K562 (cell line): ENCODE data around the gene MKNK2. TPM values are rescaled to one million over a fixed set of nuclear protein-coding genes. Genes with fewer than 3 reads are reported as not detected.

ENCODE experiments used
- EP300 ChIP-seq: IDR thresholded peaks from 2 replicates; pipeline ENCODE4 v1.6.1; 2012; ENCODE audit warnings: low read length, improper control_type of control experiment
- KDM2B ChIP-seq: fragments of 250-450 bp; sonication (Bioruptor Pico); IDR thresholded peaks from 2 replicates; pipeline ENCODE4 v1.8.0; 2021; ENCODE audit warnings: mild to moderate bottlenecking, moderate library complexity
- STAG1 ChIP-seq: sonication (generic); formaldehyde crosslinking; IDR thresholded peaks from 2 replicates; pipeline ENCODE4 v1.5.0; 2020; ENCODE audit warnings: missing genetic modification reagents, borderline replicate concordance
- TCF7L2 ChIP-seq: fragments of 150-350 bp; IDR thresholded peaks from 2 replicates; pipeline ENCODE4 v1.6.1; 2016; ENCODE audit warnings: low read depth, mild to moderate bottlenecking, low read length, moderate library complexity
- ZNF121 ChIP-seq: sonication (generic); formaldehyde crosslinking; conservative IDR thresholded peaks from 2 replicates; pipeline ENCODE4 v1.8.0; 2022; ENCODE audit warnings: missing genetic modification reagents
- ZNF143 ChIP-seq: sonication (generic); formaldehyde crosslinking; IDR thresholded peaks from 2 replicates; pipeline ENCODE4 v1.9.0; 2022; ENCODE audit warnings: mild to moderate bottlenecking, missing genetic modification reagents
- ZNF263 ChIP-seq: sonication (generic); formaldehyde crosslinking; IDR thresholded peaks from 2 replicates; pipeline ENCODE4 v1.8.0; 2022; ENCODE audit warnings: mild to moderate bottlenecking, missing genetic modification reagents, borderline replicate concordance
- polyA plus RNA-seq, 8 experiments: library from polyadenylated mRNA; depleted of rRNA in 4 of 8; stranded (reverse) in 5 of 8; unstranded in 3 of 8; fragments of >200 nt; fragmentation: Nextera tagmentation in 2 of 8; fragmentation: Illumina TruSeq in 1 of 8; extraction: Ambion mirVana in 2 of 8; extraction: Trizol in 1 of 8; gene quantifications; 2 replicates each; pipeline versions ENCODE4 v1.2.1 to v1.2.3, GENCODE V29; 2011 to 2014; ENCODE audit warnings: inconsistent platforms in 1 of 8, missing spikeins in 1 of 8
- total RNA-seq, 7 experiments: library from RNA; depleted of rRNA in 6 of 7; stranded (reverse); fragments of >200 nt in 6 of 7; fragmentation: Illumina TruSeq in 2 of 7; extraction: Trizol in 2 of 7; gene quantifications; 2 replicates each; pipeline versions ENCODE4 v1.2.1 to v1.2.3, GENCODE V29; 2011 to 2021; ENCODE audit warnings: low replicate concordance in 1 of 7
- TF ChIP-seq, protein P1 (sequence below): fragments of 250-450 bp; sonication (Bioruptor Pico); IDR thresholded peaks from 2 replicates; pipeline ENCODE4 v1.8.0; 2021; ENCODE audit warnings: mild to moderate bottlenecking, moderate library complexity
- TF ChIP-seq, protein P2 (sequence below), 2 experiments: fragments of 450-650 bp in 1 of 2; sonication (generic) in 1 of 2; formaldehyde crosslinking in 1 of 2; IDR thresholded peaks; 2 replicates each; pipeline versions ENCODE4 v1.7.1 to v1.9.0; 2016 to 2022; ENCODE audit warnings: inconsistent platforms in 1 of 2, mild to moderate bottlenecking in 1 of 2, missing genetic modification reagents in 1 of 2
- TF ChIP-seq, protein P3 (sequence below): sonication (generic); formaldehyde crosslinking; IDR thresholded peaks from 2 replicates; pipeline ENCODE4 v1.8.1; 2023; ENCODE audit warnings: mild to moderate bottlenecking, missing genetic modification reagents
- TF ChIP-seq, protein P4 (sequence below): fragments of 450-650 bp; IDR thresholded peaks from 2 replicates; pipeline ENCODE4 v1.6.1; 2018; ENCODE audit warnings: mild to moderate bottlenecking, low read depth; ENCODE audit not compliant: partially characterized antibody

Gene MKNK2
- total and polyA plus RNA-seq, 9 of the 15 experiments (the other 6 are each of a cell fraction or from before 2014, with no cell fraction given) = 5.1 to 191 (median 51.9) TPM

DNA sequence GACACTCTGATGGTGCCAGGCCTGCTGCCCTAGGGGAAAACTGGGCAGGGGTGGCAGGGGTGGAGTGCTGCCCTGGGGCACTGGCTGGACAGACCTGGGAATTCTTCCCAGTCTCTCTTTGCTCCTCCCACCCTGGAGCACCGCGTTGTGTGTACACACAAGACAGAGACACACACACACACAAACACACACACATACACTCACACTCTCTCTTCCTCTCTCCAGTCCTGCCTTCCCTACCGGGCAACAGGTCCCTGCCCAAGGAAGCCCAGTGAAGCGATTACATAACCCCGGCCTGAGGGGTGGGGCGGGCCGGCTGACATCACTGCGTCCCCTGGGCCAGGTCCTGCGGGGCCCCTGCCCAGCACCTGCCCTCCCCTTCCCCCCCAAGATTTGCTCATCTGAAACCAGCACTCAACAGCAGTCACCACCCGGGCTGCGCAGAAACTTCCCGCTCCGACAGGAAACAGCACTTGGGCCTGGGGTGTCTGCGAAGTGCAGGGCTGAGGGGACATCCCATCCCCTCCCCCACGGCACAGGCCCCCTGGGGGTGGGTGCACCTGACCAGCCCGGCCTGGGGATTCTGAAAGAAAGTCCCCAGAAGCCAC, 1.2 kb downstream of the MKNK2 start (continued):
- TF ChIP-seq ZNF263 (CRISPR knock-in tag) (peak; percentile 37; the same call in 1 of the 2 replicates), ZNF121 (CRISPR knock-in tag) (0 out of 2 replicates have a peak, but pooled peaks have one; percentile 25), EP300 (no peak), KDM2B (CRISPR knock-in tag) (no peak), TCF7L2 (no peak), STAG1 (no peak), ZNF143 (CRISPR knock-in tag) (no peak)
- TF ChIP-seq, protein P1, sequence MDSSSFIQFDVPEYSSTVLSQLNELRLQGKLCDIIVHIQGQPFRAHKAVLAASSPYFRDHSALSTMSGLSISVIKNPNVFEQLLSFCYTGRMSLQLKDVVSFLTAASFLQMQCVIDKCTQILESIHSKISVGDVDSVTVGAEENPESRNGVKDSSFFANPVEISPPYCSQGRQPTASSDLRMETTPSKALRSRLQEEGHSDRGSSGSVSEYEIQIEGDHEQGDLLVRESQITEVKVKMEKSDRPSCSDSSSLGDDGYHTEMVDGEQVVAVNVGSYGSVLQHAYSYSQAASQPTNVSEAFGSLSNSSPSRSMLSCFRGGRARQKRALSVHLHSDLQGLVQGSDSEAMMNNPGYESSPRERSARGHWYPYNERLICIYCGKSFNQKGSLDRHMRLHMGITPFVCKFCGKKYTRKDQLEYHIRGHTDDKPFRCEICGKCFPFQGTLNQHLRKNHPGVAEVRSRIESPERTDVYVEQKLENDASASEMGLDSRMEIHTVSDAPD (CRISPR knock-in tag) = no peak
- TF ChIP-seq, protein P2, sequence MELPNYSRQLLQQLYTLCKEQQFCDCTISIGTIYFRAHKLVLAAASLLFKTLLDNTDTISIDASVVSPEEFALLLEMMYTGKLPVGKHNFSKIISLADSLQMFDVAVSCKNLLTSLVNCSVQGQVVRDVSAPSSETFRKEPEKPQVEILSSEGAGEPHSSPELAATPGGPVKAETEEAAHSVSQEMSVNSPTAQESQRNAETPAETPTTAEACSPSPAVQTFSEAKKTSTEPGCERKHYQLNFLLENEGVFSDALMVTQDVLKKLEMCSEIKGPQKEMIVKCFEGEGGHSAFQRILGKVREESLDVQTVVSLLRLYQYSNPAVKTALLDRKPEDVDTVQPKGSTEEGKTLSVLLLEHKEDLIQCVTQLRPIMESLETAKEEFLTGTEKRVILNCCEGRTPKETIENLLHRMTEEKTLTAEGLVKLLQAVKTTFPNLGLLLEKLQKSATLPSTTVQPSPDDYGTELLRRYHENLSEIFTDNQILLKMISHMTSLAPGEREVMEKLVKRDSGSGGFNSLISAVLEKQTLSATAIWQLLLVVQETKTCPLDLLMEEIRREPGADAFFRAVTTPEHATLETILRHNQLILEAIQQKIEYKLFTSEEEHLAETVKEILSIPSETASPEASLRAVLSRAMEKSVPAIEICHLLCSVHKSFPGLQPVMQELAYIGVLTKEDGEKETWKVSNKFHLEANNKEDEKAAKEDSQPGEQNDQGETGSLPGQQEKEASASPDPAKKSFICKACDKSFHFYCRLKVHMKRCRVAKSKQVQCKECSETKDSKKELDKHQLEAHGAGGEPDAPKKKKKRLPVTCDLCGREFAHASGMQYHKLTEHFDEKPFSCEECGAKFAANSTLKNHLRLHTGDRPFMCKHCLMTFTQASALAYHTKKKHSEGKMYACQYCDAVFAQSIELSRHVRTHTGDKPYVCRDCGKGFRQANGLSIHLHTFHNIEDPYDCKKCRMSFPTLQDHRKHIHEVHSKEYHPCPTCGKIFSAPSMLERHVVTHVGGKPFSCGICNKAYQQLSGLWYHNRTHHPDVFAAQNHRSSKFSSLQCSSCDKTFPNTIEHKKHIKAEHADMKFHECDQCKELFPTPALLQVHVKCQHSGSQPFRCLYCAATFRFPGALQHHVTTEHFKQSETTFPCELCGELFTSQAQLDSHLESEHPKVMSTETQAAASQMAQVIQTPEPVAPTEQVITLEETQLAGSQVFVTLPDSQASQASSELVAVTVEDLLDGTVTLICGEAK (IDR thresholded peaks at IDR 0.05) = 0 out of 2 replicates have a peak, but pooled peaks have one; percentile 27
- TF ChIP-seq, protein P2 (CRISPR knock-in tag; IDR thresholded peaks at IDR 0.05) = no peak
- TF ChIP-seq, protein P3, sequence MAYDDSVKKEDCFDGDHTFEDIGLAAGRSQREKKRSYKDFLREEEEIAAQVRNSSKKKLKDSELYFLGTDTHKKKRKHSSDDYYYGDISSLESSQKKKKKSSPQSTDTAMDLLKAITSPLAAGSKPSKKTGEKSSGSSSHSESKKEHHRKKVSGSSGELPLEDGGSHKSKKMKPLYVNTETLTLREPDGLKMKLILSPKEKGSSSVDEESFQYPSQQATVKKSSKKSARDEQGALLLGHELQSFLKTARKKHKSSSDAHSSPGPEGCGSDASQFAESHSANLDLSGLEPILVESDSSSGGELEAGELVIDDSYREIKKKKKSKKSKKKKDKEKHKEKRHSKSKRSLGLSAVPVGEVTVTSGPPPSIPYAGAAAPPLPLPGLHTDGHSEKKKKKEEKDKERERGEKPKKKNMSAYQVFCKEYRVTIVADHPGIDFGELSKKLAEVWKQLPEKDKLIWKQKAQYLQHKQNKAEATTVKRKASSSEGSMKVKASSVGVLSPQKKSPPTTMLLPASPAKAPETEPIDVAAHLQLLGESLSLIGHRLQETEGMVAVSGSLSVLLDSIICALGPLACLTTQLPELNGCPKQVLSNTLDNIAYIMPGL (CRISPR knock-in tag) = no peak
- TF ChIP-seq, protein P4, sequence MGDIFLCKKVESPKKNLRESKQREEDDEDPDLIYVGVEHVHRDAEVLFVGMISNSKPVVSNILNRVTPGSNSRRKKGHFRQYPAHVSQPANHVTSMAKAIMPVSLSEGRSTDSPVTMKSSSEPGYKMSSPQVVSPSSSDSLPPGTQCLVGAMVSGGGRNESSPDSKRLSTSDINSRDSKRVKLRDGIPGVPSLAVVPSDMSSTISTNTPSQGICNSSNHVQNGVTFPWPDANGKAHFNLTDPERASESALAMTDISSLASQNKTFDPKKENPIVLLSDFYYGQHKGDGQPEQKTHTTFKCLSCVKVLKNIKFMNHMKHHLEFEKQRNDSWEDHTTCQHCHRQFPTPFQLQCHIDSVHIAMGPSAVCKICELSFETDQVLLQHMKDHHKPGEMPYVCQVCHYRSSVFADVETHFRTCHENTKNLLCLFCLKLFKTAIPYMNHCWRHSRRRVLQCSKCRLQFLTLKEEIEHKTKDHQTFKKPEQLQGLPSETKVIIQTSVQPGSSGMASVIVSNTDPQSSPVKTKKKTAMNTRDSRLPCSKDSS = no peak
